Esophagus squamous epithelium (tissue), 4 donors: ENCODE results near the gene RNU7-1.

Experiments used
- CTCF ChIP-seq, 6 experiments: fragments of 450-650 bp in 4 of 6; fragments of 200-600 bp in 2 of 6; sonication (generic) in 2 of 6; IDR thresholded peaks; one replicate each; pipeline ENCODE4 v1.5.1; 2016 to 2019; ENCODE audit warnings: antibody characterized with exemption in 6 of 6, mild to moderate bottlenecking in 4 of 6, moderate library complexity in 4 of 6
- POLR2A ChIP-seq, 4 donors: fragments of 450-650 bp; IDR thresholded peaks; one replicate each; pipeline ENCODE4 v1.6.1; 2017; ENCODE audit warnings: antibody characterized with exemption in 4 of 4, mild to moderate bottlenecking in 4 of 4, moderate library complexity in 3 of 4

GRCh38 chr12:6944381-6945186, 968 bp downstream of the RNU7-1 start:
- peak; percentile 77 to 98 (median 94) for TF ChIP-seq CTCF (IDR thresholded peaks at IDR 0.05)
- peak in 2 of 4 donors; percentile 3 to 22 for TF ChIP-seq POLR2A (IDR thresholded peaks at IDR 0.05)
